ENCODE results near the gene TMPRSS5. TPM values are rescaled to one million over a fixed set of nuclear protein-coding genes. Genes with fewer than 3 reads are reported as not detected.

Gene TMPRSS5
- polyA plus RNA-seq, 1 donor from 2014 or later, result 2.6 TPM

- H3K9me3 ChIP-seq (ENCODE audit: low read length), result no peaks in the 10 kb centered on the region
- H3K4me2 ChIP-seq (ENCODE audit: low read length), result no peak overlapping the region
- H3K79me2 ChIP-seq (replicated peaks; ENCODE audit: insufficient read depth, low read length), result no peaks in the 10 kb centered on the region
- no peaks in the 10 kb centered on the region for H4K20me1 ChIP-seq (ENCODE audit: insufficient read depth)
- H3K9me2 ChIP-seq (ENCODE audit: insufficient read depth, low read length), result no peaks in the 10 kb centered on the region
- H3K27ac ChIP-seq (ENCODE audit: low read length), result no peak overlapping the region
- H3K9ac ChIP-seq (ENCODE audit: low read length), result no peak overlapping the region
- H2AFZ ChIP-seq (ENCODE audit: low read depth, low read length), result no peak overlapping the region
- no peak for TF ChIP-seq SMC3 (conservative IDR thresholded peaks at IDR 0.05; ENCODE audit: poor library complexity)
- no peak for TF ChIP-seq TAF1 (IDR thresholded peaks at IDR 0.05; ENCODE audit: low read depth)
- TF ChIP-seq EP300 (conservative IDR thresholded peaks at IDR 0.05; ENCODE audit: poor library complexity, severe bottlenecking), result no peak
- no peak for TF ChIP-seq REST (IDR thresholded peaks at IDR 0.05; ENCODE audit: borderline replicate concordance)
- TF ChIP-seq MXI1 (conservative IDR thresholded peaks at IDR 0.05; ENCODE audit: poor library complexity, severe bottlenecking), result no peak
- TF ChIP-seq POLR2AphosphoS5 (IDR thresholded peaks at IDR 0.05), result no peak
- no peak for TF ChIP-seq EZH2 (IDR thresholded peaks at IDR 0.05; ENCODE audit: borderline replicate concordance, insufficient read depth, low read length, poor library complexity, severe bottlenecking)
- TF ChIP-seq, protein P1, sequence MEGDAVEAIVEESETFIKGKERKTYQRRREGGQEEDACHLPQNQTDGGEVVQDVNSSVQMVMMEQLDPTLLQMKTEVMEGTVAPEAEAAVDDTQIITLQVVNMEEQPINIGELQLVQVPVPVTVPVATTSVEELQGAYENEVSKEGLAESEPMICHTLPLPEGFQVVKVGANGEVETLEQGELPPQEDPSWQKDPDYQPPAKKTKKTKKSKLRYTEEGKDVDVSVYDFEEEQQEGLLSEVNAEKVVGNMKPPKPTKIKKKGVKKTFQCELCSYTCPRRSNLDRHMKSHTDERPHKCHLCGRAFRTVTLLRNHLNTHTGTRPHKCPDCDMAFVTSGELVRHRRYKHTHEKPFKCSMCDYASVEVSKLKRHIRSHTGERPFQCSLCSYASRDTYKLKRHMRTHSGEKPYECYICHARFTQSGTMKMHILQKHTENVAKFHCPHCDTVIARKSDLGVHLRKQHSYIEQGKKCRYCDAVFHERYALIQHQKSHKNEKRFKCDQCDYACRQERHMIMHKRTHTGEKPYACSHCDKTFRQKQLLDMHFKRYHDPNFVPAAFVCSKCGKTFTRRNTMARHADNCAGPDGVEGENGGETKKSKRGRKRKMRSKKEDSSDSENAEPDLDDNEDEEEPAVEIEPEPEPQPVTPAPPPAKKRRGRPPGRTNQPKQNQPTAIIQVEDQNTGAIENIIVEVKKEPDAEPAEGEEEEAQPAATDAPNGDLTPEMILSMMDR (IDR thresholded peaks at IDR 0.05; ENCODE audit: poor library complexity, severe bottlenecking), result no peak
- TF ChIP-seq RAD21 (conservative IDR thresholded peaks at IDR 0.05), result no peak
- no peaks in the 10 kb centered on the region for H3K36me3 ChIP-seq (ENCODE audit: insufficient read depth, low read length)
- no peaks in the 10 kb centered on the region for H3F3A ChIP-seq (ENCODE audit: insufficient read depth, low read length, poor library complexity, severe bottlenecking)
- no peak overlapping the region for H3K4me3 ChIP-seq (ENCODE audit: low read length)
- no peaks in the 10 kb centered on the region for H3K27me3 ChIP-seq (ENCODE audit: insufficient read depth, low read depth, low read length)
These were observed 11.7 kb downstream of the TMPRSS5 start for GRCh38 chr11:113694390-113694789.

GRCh38 chr11:113693030-113693429, 13.1 kb downstream of the TMPRSS5 start:
- no peaks in the 10 kb centered on the region for H3K9me3 ChIP-seq (ENCODE audit: low read length)
- no peak overlapping the region for H2AFZ ChIP-seq (ENCODE audit: low read depth, low read length)
- H3K36me3 ChIP-seq (ENCODE audit: insufficient read depth, low read length), result no peaks in the 10 kb centered on the region
- H3K9ac ChIP-seq (ENCODE audit: low read length), result no peak overlapping the region
- TF ChIP-seq SMC3 (conservative IDR thresholded peaks at IDR 0.05; ENCODE audit: poor library complexity) (no peak), EZH2 (IDR thresholded peaks at IDR 0.05; ENCODE audit: borderline replicate concordance, insufficient read depth, low read length, poor library complexity, severe bottlenecking) (no peak), MXI1 (conservative IDR thresholded peaks at IDR 0.05; ENCODE audit: poor library complexity, severe bottlenecking) (no peak), EP300 (conservative IDR thresholded peaks at IDR 0.05; ENCODE audit: poor library complexity, severe bottlenecking) (no peak)
- no peak overlapping the region for H3K4me3 ChIP-seq (ENCODE audit: low read length)
- H4K20me1 ChIP-seq (ENCODE audit: insufficient read depth), result no peaks in the 10 kb centered on the region
- H3K9me2 ChIP-seq (ENCODE audit: insufficient read depth, low read length), result no peaks in the 10 kb centered on the region
- H3K79me2 ChIP-seq (replicated peaks; ENCODE audit: insufficient read depth, low read length), result no peaks in the 10 kb centered on the region
- no peaks in the 10 kb centered on the region for H3K27me3 ChIP-seq (ENCODE audit: insufficient read depth, low read depth, low read length)
- no peak overlapping the region for H3K27ac ChIP-seq (ENCODE audit: low read length)
- no peak overlapping the region for H3K4me2 ChIP-seq (ENCODE audit: low read length)
- no peaks in the 10 kb centered on the region for H3F3A ChIP-seq (ENCODE audit: insufficient read depth, low read length, poor library complexity, severe bottlenecking)
